K562 (cell line): ENCODE data around the gene PIP5K1B. TPM values are rescaled to one million over a fixed set of nuclear protein-coding genes. Genes with fewer than 3 reads are reported as not detected.

ENCODE experiments used
- CBFB ChIP-seq: sonication (generic); formaldehyde crosslinking; IDR thresholded peaks from 2 replicates; pipeline ENCODE4 v1.4.0; 2020; ENCODE audit warnings: mild to moderate bottlenecking, missing genetic modification reagents
- CBX5 ChIP-seq: IDR thresholded peaks from 2 replicates; pipeline ENCODE4 v1.6.1; 2014; ENCODE audit warnings: low read depth, borderline replicate concordance
- CEBPB ChIP-seq: fragments of 450-650 bp; IDR thresholded peaks from 2 replicates; pipeline ENCODE4 v1.6.1; 2016; ENCODE audit warnings: missing genetic modification characterization, missing compliant biosample characterization
- CHCHD3 ChIP-seq: fragments of 250-450 bp; sonication (Bioruptor Pico); IDR thresholded peaks from 2 replicates; pipeline ENCODE4 v2.1.2; 2022; ENCODE audit warnings: mild to moderate bottlenecking
- DPF2 ChIP-seq: fragments of 450-650 bp; IDR thresholded peaks from 2 replicates; pipeline ENCODE4 v1.6.1; 2016
- ELF2 ChIP-seq: fragments of 250-450 bp; sonication (Bioruptor Pico); IDR thresholded peaks from 2 replicates; pipeline ENCODE4 v1.5.0; 2021; ENCODE audit warnings: mild to moderate bottlenecking
- EZH2 ChIP-seq: IDR thresholded peaks from 2 replicates; pipeline ENCODE4 v1.6.1; 2012; ENCODE audit warnings: low read depth, mild to moderate bottlenecking, inconsistent platforms, low read length, borderline replicate concordance
- HNRNPK ChIP-seq: fragments of 200-400 bp; formaldehyde crosslinking; IDR thresholded peaks from one replicate; pipeline ENCODE4 v1.6.1; 2018; ENCODE audit warnings: mild to moderate bottlenecking, low read depth, low read length; ENCODE audit not compliant: poor library complexity, severe bottlenecking
- KDM1A ChIP-seq, 2 experiments: fragments of 450-650 bp; IDR thresholded peaks; 2 replicates each; pipeline ENCODE4 v1.6.1; 2016; ENCODE audit warnings: mild to moderate bottlenecking in 2 of 2
- NCOR1 ChIP-seq: fragments of 450-650 bp; IDR thresholded peaks from 2 replicates; pipeline ENCODE4 v1.6.1; 2016; ENCODE audit warnings: mild to moderate bottlenecking, moderate library complexity
- NKRF ChIP-seq: fragments of 450-650 bp; IDR thresholded peaks from 2 replicates; pipeline ENCODE4 v1.6.1; 2016; ENCODE audit warnings: borderline replicate concordance
- NR2C1 ChIP-seq, 2 experiments: fragments of 450-650 bp; IDR thresholded peaks; 2 replicates each; pipeline ENCODE4 v1.6.1; 2017; ENCODE audit warnings: mild to moderate bottlenecking in 2 of 2, antibody characterized with exemption in 1 of 2, inconsistent platforms in 1 of 2, missing compliant biosample characterization in 1 of 2, missing genetic modification characterization in 1 of 2
- PBX2 ChIP-seq, 2 experiments: IDR thresholded peaks in 1 of 2; conservative IDR thresholded peaks in 1 of 2; 2 replicates each; pipeline ENCODE4 v1.6.1; 2016; ENCODE audit warnings: low read depth in 2 of 2, mild to moderate bottlenecking in 1 of 2, missing compliant biosample characterization in 1 of 2, missing genetic modification characterization in 1 of 2, moderate library complexity in 1 of 2
- SREBF1 ChIP-seq: fragments of 150-350 bp; IDR thresholded peaks from 2 replicates; pipeline ENCODE4 v1.6.1; 2014; ENCODE audit warnings: antibody characterized with exemption, low read depth, low read length, borderline replicate concordance
- TRIM24 ChIP-seq, 2 experiments: fragments of 450-650 bp; IDR thresholded peaks; 2 replicates each; pipeline ENCODE4 v1.6.1; 2016
- TSC22D4 ChIP-seq: fragments of 450-650 bp; IDR thresholded peaks from 2 replicates; pipeline ENCODE4 v1.6.1; 2016; ENCODE audit warnings: missing genetic modification characterization, missing biosample characterization, control low read depth
- ZBTB9 ChIP-seq: fragments of 450-650 bp; formaldehyde crosslinking; IDR thresholded peaks from 2 replicates; pipeline ENCODE4 v1.4.0; 2020; ENCODE audit warnings: mild to moderate bottlenecking, moderate library complexity
- ZFP91 ChIP-seq: sonication (generic); formaldehyde crosslinking; IDR thresholded peaks from 2 replicates; pipeline ENCODE4 v1.8.0; 2022; ENCODE audit warnings: mild to moderate bottlenecking, missing genetic modification reagents
- ZKSCAN3 ChIP-seq: fragments of 250-450 bp; sonication (Bioruptor Pico); IDR thresholded peaks from 2 replicates; pipeline ENCODE4 v1.4.0; 2020
- ZNF253 ChIP-seq: fragments of 250-450 bp; sonication (Bioruptor Pico); conservative IDR thresholded peaks from 2 replicates; pipeline ENCODE4 v1.6.1; 2021; ENCODE audit warnings: mild to moderate bottlenecking
- polyA plus RNA-seq, 8 experiments: library from polyadenylated mRNA; depleted of rRNA in 4 of 8; stranded (reverse) in 5 of 8; unstranded in 3 of 8; fragments of >200 nt; fragmentation: Nextera tagmentation in 2 of 8; fragmentation: Illumina TruSeq in 1 of 8; extraction: Ambion mirVana in 2 of 8; extraction: Trizol in 1 of 8; gene quantifications; 2 replicates each; pipeline versions ENCODE4 v1.2.1 to v1.2.3, GENCODE V29; 2011 to 2014; ENCODE audit warnings: inconsistent platforms in 1 of 8, missing spikeins in 1 of 8
- total RNA-seq, 7 experiments: library from RNA; depleted of rRNA in 6 of 7; stranded (reverse); fragments of >200 nt in 6 of 7; fragmentation: Illumina TruSeq in 2 of 7; extraction: Trizol in 2 of 7; gene quantifications; 2 replicates each; pipeline versions ENCODE4 v1.2.1 to v1.2.3, GENCODE V29; 2011 to 2021; ENCODE audit warnings: low replicate concordance in 1 of 7

PIP5K1B gene
- total and polyA plus RNA-seq, 9 of the 15 experiments (the other 6 are each of a cell fraction or from before 2014, with no cell fraction given): 3.1 to 12.9 (median 7.4) TPM

- TF ChIP-seq HNRNPK: no peak
- TF ChIP-seq EZH2: no peak
- TF ChIP-seq TSC22D4 (tag): no peak
- TF ChIP-seq CEBPB (tag): 0 out of 2 replicates have a peak, but pooled peaks have one; percentile 39
- no peak for TF ChIP-seq CBX5
- TF ChIP-seq NR2C1 (IDR thresholded peaks at IDR 0.05): no peak
- TF ChIP-seq NR2C1 (tag; IDR thresholded peaks at IDR 0.05): 0 out of 2 replicates have a peak, but pooled peaks have one; percentile 10
- TF ChIP-seq TRIM24 (IDR thresholded peaks at IDR 0.05): peak; percentile 75 to 79; a peak in 2 of 4 replicates
- no peak for TF ChIP-seq CBFB (CRISPR knock-in tag)
- peak; percentile 58; the same call in 1 of the 2 replicates for TF ChIP-seq DPF2
- TF ChIP-seq SREBF1: no peak
- no peak for TF ChIP-seq ZNF253
- no peak for TF ChIP-seq ZBTB9 (CRISPR knock-in tag)
- TF ChIP-seq ZKSCAN3: no peak
- TF ChIP-seq NKRF: no peak
- TF ChIP-seq KDM1A (IDR thresholded peaks at IDR 0.05): peak in 1 of 2 experiments; percentile 57; a peak in 1 of 4 replicates
- TF ChIP-seq ZFP91: no peak
- no peak for TF ChIP-seq ELF2 (CRISPR knock-in tag)
- TF ChIP-seq CHCHD3 (CRISPR knock-in tag): no peak
- TF ChIP-seq NCOR1: no peak
- no peak for TF ChIP-seq PBX2 (CRISPR knock-in tag; IDR thresholded peaks at IDR 0.05; ENCODE audit: low read depth)
- TF ChIP-seq PBX2 (tag; conservative IDR thresholded peaks at IDR 0.05; ENCODE audit: low read depth): 0 out of 2 replicates have a peak, but pooled peaks have one; percentile 29
Observed at GRCh38 chr9:68775003-68775730, 70.1 kb downstream of the PIP5K1B start (continued).
